H1 (cell line): Measurements from ENCODE around the gene GRM1. TPM values are rescaled to one million over a fixed set of nuclear protein-coding genes. Genes with fewer than 3 reads are reported as not detected.

ENCODE experiments used
- CTCF ChIA-PET: fragments of 300-600 bp; sonication (Branson Sonifier 250); formaldehyde crosslinking; loops from one replicate; lab custom pipeline; 2021; ENCODE audit not compliant: partially characterized antibody; lab: Charles Lee
- POLR2A ChIA-PET: fragments of 300-600 bp; sonication (Branson Sonifier 250); formaldehyde crosslinking; loops from one replicate; lab custom pipeline; 2021; ENCODE audit warnings: inconsistent platforms; ENCODE audit not compliant: partially characterized antibody; lab: Charles Lee
- DNase-seq, 2 experiments: peaks; one replicate each; pipeline versions ENCODE4 v3.0.0 to v3.0.0-alpha.2; 2010 to 2022; ENCODE audit warnings: low spot score in 2 of 2, low read depth in 1 of 2, mixed read lengths in 1 of 2
- FAIRE-seq: peaks from 2 replicates; lab custom pipeline; 2011; peaks lifted over from hg19 to GRCh38; lab: Jason Lieb, UNC
- H2AFZ ChIP-seq: 2 replicates; pipeline ENCODE4 v1.8.1; 2012; ENCODE audit warnings: low read length, inconsistent platforms
- H2AK5ac ChIP-seq: 2 replicates; pipeline ENCODE4 v1.6.1; 2013; ENCODE audit warnings: low read depth, low read length
- H2BK120ac ChIP-seq: replicated peaks from 2 replicates; pipeline ENCODE3; 2013; ENCODE audit warnings: low read depth, low read length, inconsistent platforms
- H2BK12ac ChIP-seq: 2 replicates; pipeline ENCODE4 v1.6.1; 2013; ENCODE audit warnings: low read depth, low read length
- H2BK15ac ChIP-seq: 2 replicates; pipeline ENCODE4 v1.6.1; 2013; ENCODE audit warnings: low read length
- H2BK20ac ChIP-seq: 2 replicates; pipeline ENCODE4 v1.6.1; 2013; ENCODE audit warnings: low read length
- H2BK5ac ChIP-seq: 2 replicates; pipeline ENCODE4 v1.6.1; 2013; ENCODE audit warnings: low read depth, low read length
- H3K14ac ChIP-seq: 2 replicates; pipeline ENCODE4 v1.6.1; 2013; ENCODE audit warnings: inconsistent platforms; ENCODE audit not compliant: insufficient read length
- H3K18ac ChIP-seq: 2 replicates; pipeline ENCODE4 v1.6.1; 2013; ENCODE audit warnings: low read length; ENCODE audit errors: extremely low read depth
- H3K23ac ChIP-seq: 2 replicates; pipeline ENCODE4 v1.6.1; 2013; ENCODE audit warnings: inconsistent platforms; ENCODE audit not compliant: insufficient read length
- H3K23me2 ChIP-seq: 2 replicates; pipeline ENCODE4 v1.6.1; 2013; ENCODE audit warnings: low read depth, low read length
- H3K27ac ChIP-seq: 2 replicates; pipeline ENCODE4 v1.6.1; 2011; ENCODE audit warnings: low read depth, low read length, inconsistent platforms
- H3K27me3 ChIP-seq, 4 experiments: replicated peaks in 1 of 4; 1 replicate in 1 of 4; 2 replicates in 3 of 4; pipeline versions ENCODE4 v1.6.1 to v1.8.1; 2011 to 2013; ENCODE audit warnings: low read length in 3 of 4, mild to moderate bottlenecking in 3 of 4, inconsistent platforms in 2 of 4, mixed read lengths in 2 of 4, moderate library complexity in 1 of 4; ENCODE audit not compliant: control insufficient read depth in 3 of 4, insufficient read depth in 3 of 4; ENCODE audit errors: extremely low read depth in 1 of 4
- H3K36me3 ChIP-seq, 4 experiments: 2 replicates each; pipeline versions ENCODE4 v1.6.1 to v1.8.1; 2011 to 2013; ENCODE audit warnings: mild to moderate bottlenecking in 4 of 4, low read length in 3 of 4, moderate library complexity in 2 of 4, control low read depth in 1 of 4, inconsistent platforms in 1 of 4; ENCODE audit not compliant: insufficient read depth in 4 of 4, control insufficient read depth in 2 of 4
- H3K4ac ChIP-seq: replicated peaks from 2 replicates; pipeline ENCODE3; 2013; ENCODE audit warnings: low read length, low read depth, mixed read lengths, inconsistent platforms; ENCODE audit not compliant: insufficient read length
- H3K4me1 ChIP-seq, 4 experiments: replicated peaks in 1 of 4; 1 replicate in 1 of 4; 2 replicates in 3 of 4; pipeline versions ENCODE4 v1.6.1 to v1.8.1; 2011 to 2013; ENCODE audit warnings: low read length in 3 of 4, inconsistent platforms in 2 of 4, mixed read lengths in 1 of 4; ENCODE audit not compliant: insufficient read depth in 4 of 4, control insufficient read depth in 3 of 4
- H3K4me2 ChIP-seq, 2 experiments: 2 replicates each; pipeline versions ENCODE4 v1.6.1 to v1.8.1; 2011 to 2013; ENCODE audit warnings: low read depth in 2 of 2, low read length in 2 of 2, control low read depth in 1 of 2, inconsistent platforms in 1 of 2, mild to moderate bottlenecking in 1 of 2; ENCODE audit not compliant: insufficient read depth in 1 of 2
- H3K4me3 ChIP-seq, 4 experiments: fragments of 200-600, 300-600 bp in 1 of 4; sonication (generic), shearing (Covaris generic), sonication (Bioruptor Twin) in 1 of 4; 2 replicates each; pipeline versions ENCODE4 v1.5.1 to v1.8.1; 2011 to 2016; ENCODE audit warnings: low read length in 4 of 4, low read depth in 3 of 4, control low read depth in 2 of 4, inconsistent platforms in 2 of 4, mild to moderate bottlenecking in 2 of 4, mixed read lengths in 1 of 4, moderate library complexity in 1 of 4; ENCODE audit not compliant: insufficient read depth in 2 of 4; ENCODE audit errors: extremely low read depth in 1 of 4
- H3K56ac ChIP-seq: replicated peaks from 2 replicates; pipeline ENCODE3; 2013; ENCODE audit warnings: low read depth, mild to moderate bottlenecking, mixed read lengths, low read length, inconsistent platforms; ENCODE audit not compliant: insufficient read length
- H3K79me1 ChIP-seq: 2 replicates; pipeline ENCODE4 v1.6.1; 2013; ENCODE audit warnings: low read depth, low read length, control low read depth
- H3K79me2 ChIP-seq, 2 experiments: 2 replicates each; pipeline versions ENCODE4 v1.6.1 to v1.8.1; 2012 to 2013; ENCODE audit warnings: low read length in 2 of 2, mild to moderate bottlenecking in 2 of 2, inconsistent platforms in 1 of 2; ENCODE audit not compliant: insufficient read depth in 2 of 2, control insufficient read depth in 1 of 2
- H3K9ac ChIP-seq, 4 experiments: replicated peaks in 1 of 4; 1 replicate in 1 of 4; 2 replicates in 3 of 4; pipeline versions ENCODE4 v1.6.1 to v1.8.1; 2011 to 2013; ENCODE audit warnings: low read depth in 3 of 4, low read length in 3 of 4, control low read depth in 2 of 4, mild to moderate bottlenecking in 2 of 4, moderate library complexity in 2 of 4, inconsistent platforms in 1 of 4; ENCODE audit errors: extremely low read depth in 1 of 4
- H3K9me3 ChIP-seq, 2 experiments: 2 replicates each; pipeline versions ENCODE4 v1.6.1 to v1.8.1; 2012 to 2013; ENCODE audit warnings: mild to moderate bottlenecking in 2 of 2, moderate library complexity in 2 of 2, control low read depth in 1 of 2, inconsistent platforms in 1 of 2, low read depth in 1 of 2, low read length in 1 of 2, mixed read lengths in 1 of 2; ENCODE audit not compliant: insufficient read depth in 2 of 2
- H4K20me1 ChIP-seq, 2 experiments: replicated peaks in 1 of 2; 2 replicates each; pipeline versions ENCODE3 to v1.8.1; 2011 to 2013; ENCODE audit warnings: inconsistent platforms in 2 of 2, low read length in 2 of 2, mild to moderate bottlenecking in 1 of 2; ENCODE audit not compliant: insufficient read depth in 2 of 2, control insufficient read depth in 1 of 2
- H4K5ac ChIP-seq: 2 replicates; pipeline ENCODE4 v1.6.1; 2013; ENCODE audit warnings: low read length, low read depth, mixed read lengths, inconsistent platforms; ENCODE audit not compliant: insufficient read length
- H4K8ac ChIP-seq: 2 replicates; pipeline ENCODE4 v1.8.0; 2013; ENCODE audit warnings: mild to moderate bottlenecking, moderate library complexity, low read length, inconsistent platforms; ENCODE audit not compliant: insufficient read depth; ENCODE audit errors: extremely low read depth
- H4K91ac ChIP-seq: replicated peaks from 2 replicates; pipeline ENCODE3; 2013; ENCODE audit warnings: low read length, mixed read lengths, inconsistent platforms; ENCODE audit not compliant: insufficient read length
- CREB1 ChIP-seq: IDR thresholded peaks from 2 replicates; pipeline ENCODE4 v1.6.1; 2012; ENCODE audit warnings: inconsistent platforms
- CTCF ChIP-seq, 3 experiments: IDR thresholded peaks; 1 replicate in 2 of 3; 2 replicates in 1 of 3; pipeline versions ENCODE4 v1.5.1 to v1.6.1; 2011; ENCODE audit warnings: low read length in 3 of 3, mild to moderate bottlenecking in 3 of 3, inconsistent platforms in 2 of 3, low read depth in 1 of 3, moderate library complexity in 1 of 3; ENCODE audit not compliant: insufficient read depth in 1 of 3; ENCODE audit errors: control extremely low read depth in 1 of 3
- GABPA ChIP-seq: IDR thresholded peaks from 2 replicates; pipeline ENCODE4 v1.6.1; 2011; ENCODE audit warnings: mild to moderate bottlenecking, low read length, moderate library complexity, borderline replicate concordance; ENCODE audit not compliant: insufficient read depth
- KDM1A ChIP-seq: fragments of 200-600, 300-600 bp; sonication (generic); IDR thresholded peaks from 2 replicates; pipeline ENCODE4 v1.7.1; 2016; ENCODE audit warnings: mild to moderate bottlenecking, low read length, borderline replicate concordance
- WGBS, 2 experiments: shearing (Covaris generic) in 1 of 2; methylation state at CpG; one replicate each; pipeline versions ENCODE4 v1.1.6 to v1.1.7; 2013 to 2015; ENCODE audit warnings: low lambda C conversion rate in 2 of 2, mixed read lengths in 2 of 2, inconsistent platforms in 1 of 2, low coverage in 1 of 2, missing lambda C conversion rate in 1 of 2; ENCODE audit not compliant: insufficient replicate concordance in 2 of 2, insufficient coverage in 1 of 2, insufficient read length in 1 of 2; ENCODE audit errors: extremely low coverage in 1 of 2, missing lambda C conversion rate in 1 of 2; 5-methylcytosine and 5-hydroxymethylcytosine counted together
- polyA plus RNA-seq, 7 experiments: library from polyadenylated mRNA; depleted of rRNA in 3 of 7; stranded (reverse) in 5 of 7; unstranded in 2 of 7; fragments of >200 nt in 5 of 7; fragments of 200-250 nt in 2 of 7; gene quantifications; 1 replicate in 5 of 7; 2 replicates in 1 of 7; 4 replicates in 1 of 7; pipeline versions ENCODE4 v1.2.1 to v1.2.3, GENCODE V29; 2011 to 2013; ENCODE audit warnings: missing spikeins in 2 of 7, mixed read lengths in 2 of 7
- total RNA-seq: library from RNA; stranded (reverse); fragmentation: NEBNext Ultra II Directional; extraction: Animal tissue kit (Norgen Biotek cat#: 25700); gene quantifications from 2 replicates; pipeline ENCODE4 v1.2.1, GENCODE V29; 2021
- TF ChIP-seq, protein P1 (sequence below): IDR thresholded peaks from 2 replicates; pipeline ENCODE4 v1.6.1; 2012; ENCODE audit warnings: inconsistent platforms

The GRM1 gene
- total and polyA plus RNA-seq, 2 of the 8 experiments (the other 6 are each of a cell fraction or from before 2014, with no cell fraction given) = 0.15 to 1.3 TPM

DNA sequence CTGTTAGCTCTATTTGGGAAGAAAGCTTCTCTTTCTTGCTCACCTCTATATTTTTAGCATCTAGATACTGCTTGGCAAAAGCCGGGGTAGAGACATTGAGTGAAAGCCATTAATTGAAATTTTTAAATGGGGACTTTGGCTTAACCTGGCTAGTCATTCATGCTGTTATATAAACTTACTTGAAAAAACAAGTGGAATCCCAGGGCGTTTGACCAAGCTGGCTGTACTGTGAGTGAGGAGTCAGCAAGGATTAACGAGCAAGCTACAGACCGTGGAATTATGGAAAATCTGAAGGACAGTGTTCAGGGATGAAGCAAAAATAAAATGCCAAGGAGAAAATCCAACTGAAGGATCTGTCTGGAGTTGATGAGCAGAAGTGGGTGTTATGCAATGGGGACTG lies 232.0 kb downstream of the GRM1 start:
- H4K5ac ChIP-seq = no peak overlapping the region
- no peaks in the 10 kb centered on the region for H3K9me3 ChIP-seq
- no peak overlapping the region for H2BK120ac ChIP-seq
- FAIRE-seq = no peak
- no peak overlapping the region for H2BK20ac ChIP-seq
- H3K18ac ChIP-seq = no peak overlapping the region
- no peak overlapping the region for H3K4ac ChIP-seq
- no peak overlapping the region for H3K4me2 ChIP-seq
- no peak overlapping the region for H3K56ac ChIP-seq
- H2BK12ac ChIP-seq = no peak overlapping the region
- CTCF ChIA-PET = no interaction called here
- H3K9ac ChIP-seq = no peak overlapping the region
- H4K8ac ChIP-seq = no peak overlapping the region
- no peaks in the 10 kb centered on the region for H3K79me2 ChIP-seq
- no peak overlapping the region for H4K91ac ChIP-seq
- H3K23me2 ChIP-seq = no peaks in the 10 kb centered on the region
- POLR2A ChIA-PET = no interaction called here
- TF ChIP-seq CREB1 (no peak), KDM1A (no peak), CTCF (IDR thresholded peaks at IDR 0.05; ENCODE audit: control extremely low read depth in 1 of 3, insufficient read depth in 1 of 3, low read depth in 1 of 3, low read length in 3 of 3) (no peak), GABPA (no peak)
- TF ChIP-seq, protein P1, sequence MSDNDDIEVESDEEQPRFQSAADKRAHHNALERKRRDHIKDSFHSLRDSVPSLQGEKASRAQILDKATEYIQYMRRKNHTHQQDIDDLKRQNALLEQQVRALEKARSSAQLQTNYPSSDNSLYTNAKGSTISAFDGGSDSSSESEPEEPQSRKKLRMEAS = no peak
- TF ChIP-seq, all 59 proteins: peak for 0
- Histone ChIP-seq H3K23ac (no peak overlapping the region), H4K20me1 (no peaks in the 10 kb centered on the region), H3K79me1 (no peaks in the 10 kb centered on the region), H3K4me3 (no peak overlapping the region), H3K4me1 (no peaks in the 10 kb centered on the region; a peak in 1 of 7 replicates), H2AFZ (peak overlapping the region; percentile 71; the same call in 1 of the 2 replicates), H2BK15ac (no peak overlapping the region), H3K27ac (no peak overlapping the region), H2AK5ac (no peak overlapping the region), H3K36me3 (no peaks in the 10 kb centered on the region), H2BK5ac (no peak overlapping the region), H3K27me3 (0 out of 7 replicates have a peak, but pooled peaks cover 0 to 1% (median 0%) of the 10 kb centered on the region in 4 experiments), H3K14ac (no peak overlapping the region)
- 72% methylated on average over 4 of the region's 4 CpGs; no CpG with 5 or more reads in 1 of the 2 experiments for WGBS, 2 experiments
- no peak for DNase-seq
